Measurements from ENCODE around the gene RPTOR. TPM values are rescaled to one million over a fixed set of nuclear protein-coding genes. Genes with fewer than 3 reads are reported as not detected.

Gene RPTOR
- total RNA-seq, 1 experiment from 2014 or later = 46.2 TPM

DNA sequence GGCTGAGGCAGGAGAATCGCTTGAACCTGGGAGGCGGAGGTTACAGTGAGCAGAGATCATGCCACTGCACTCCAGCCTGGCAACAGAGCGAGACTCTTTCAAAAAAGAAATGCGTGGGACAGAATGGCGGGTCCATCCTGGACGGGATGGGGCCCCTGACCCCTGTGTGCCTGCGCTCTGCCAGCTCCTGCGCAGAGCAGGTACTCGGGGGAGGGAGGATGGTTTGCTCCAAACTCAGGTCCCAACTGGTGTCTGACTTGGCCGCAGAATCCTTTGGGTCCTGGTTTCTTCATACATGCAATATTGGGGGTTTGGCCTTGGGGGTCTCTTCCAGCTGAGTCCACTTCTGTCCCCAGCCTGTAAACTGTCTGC is 457.4 kb downstream of the RPTOR start:
- no peaks in the 10 kb centered on the region for H4K20me1 ChIP-seq (ENCODE audit: low read length)
- no peak overlapping the region for H3K9ac ChIP-seq (ENCODE audit: low read length)
- no TSS peak for BruUV-seq (replicated peaks)
- no peak for ATAC-seq
- DNase-seq = no peak
- no peak overlapping the region for H3K27ac ChIP-seq (ENCODE audit: low read length)
- H3K27me3 ChIP-seq (ENCODE audit: low read length) = peaks cover 6% of the 10 kb centered on the region; the same call in 1 of the 2 replicates
- intact Hi-C loops (cut with micrococcal nuclease) = no loop called here
- POLR2A ChIA-PET (ENCODE audit: unreplicated experiment) = no interaction called here
- no peak for TF ChIP-seq EZH2phosphoT487 (IDR thresholded peaks at IDR 0.05; ENCODE audit: borderline replicate concordance, low read length)
- no peak for TF ChIP-seq EZH2 (IDR thresholded peaks at IDR 0.05; ENCODE audit: low read length, unreplicated experiment)
- TF ChIP-seq, protein P1, sequence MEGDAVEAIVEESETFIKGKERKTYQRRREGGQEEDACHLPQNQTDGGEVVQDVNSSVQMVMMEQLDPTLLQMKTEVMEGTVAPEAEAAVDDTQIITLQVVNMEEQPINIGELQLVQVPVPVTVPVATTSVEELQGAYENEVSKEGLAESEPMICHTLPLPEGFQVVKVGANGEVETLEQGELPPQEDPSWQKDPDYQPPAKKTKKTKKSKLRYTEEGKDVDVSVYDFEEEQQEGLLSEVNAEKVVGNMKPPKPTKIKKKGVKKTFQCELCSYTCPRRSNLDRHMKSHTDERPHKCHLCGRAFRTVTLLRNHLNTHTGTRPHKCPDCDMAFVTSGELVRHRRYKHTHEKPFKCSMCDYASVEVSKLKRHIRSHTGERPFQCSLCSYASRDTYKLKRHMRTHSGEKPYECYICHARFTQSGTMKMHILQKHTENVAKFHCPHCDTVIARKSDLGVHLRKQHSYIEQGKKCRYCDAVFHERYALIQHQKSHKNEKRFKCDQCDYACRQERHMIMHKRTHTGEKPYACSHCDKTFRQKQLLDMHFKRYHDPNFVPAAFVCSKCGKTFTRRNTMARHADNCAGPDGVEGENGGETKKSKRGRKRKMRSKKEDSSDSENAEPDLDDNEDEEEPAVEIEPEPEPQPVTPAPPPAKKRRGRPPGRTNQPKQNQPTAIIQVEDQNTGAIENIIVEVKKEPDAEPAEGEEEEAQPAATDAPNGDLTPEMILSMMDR (conservative IDR thresholded peaks at IDR 0.05; ENCODE audit: low read depth, low read length) = no peak
- no peaks in the 10 kb centered on the region for H3K9me3 ChIP-seq (ENCODE audit: low read length)
- no peak overlapping the region for H2AFZ ChIP-seq (ENCODE audit: low read length)
- peaks cover 17% of the 10 kb centered on the region for H3K36me3 ChIP-seq (ENCODE audit: low read depth, low read length)
- H3K4me1 ChIP-seq (ENCODE audit: insufficient read depth, low read length) = peaks cover 20% of the 10 kb centered on the region
- no peaks in the 10 kb centered on the region for H3K79me2 ChIP-seq (ENCODE audit: low read length)
- CTCF ChIA-PET = no interaction called here
- H3K9me2 ChIP-seq (replicated peaks; ENCODE audit: low read length) = no peaks in the 10 kb centered on the region
- H3F3A ChIP-seq (ENCODE audit: low read length, unreplicated experiment) = no peaks in the 10 kb centered on the region
- no peak overlapping the region for H3K4me3 ChIP-seq (ENCODE audit: low read length)
- peak overlapping the region; percentile 30; the same call in 1 of the 2 replicates for H3K4me2 ChIP-seq (ENCODE audit: low read length)

GRCh38 chr17:81002409-81003361 is 458.0 kb downstream of the RPTOR start:
- POLR2A ChIA-PET (ENCODE audit: unreplicated experiment) = interaction anchor here (0.7 kb wide), 1 partner anchor 548 kb away, joined by 5 read pairs; no protein-coding TSS in a partner anchor
- H3K79me2 ChIP-seq (ENCODE audit: low read length) = no peaks in the 10 kb centered on the region
- peaks cover 17% of the 10 kb centered on the region for H3K36me3 ChIP-seq (ENCODE audit: low read depth, low read length)
- ATAC-seq (peak; percentile 32), DNase-seq (peak; percentile 65)
- TF ChIP-seq EZH2 (IDR thresholded peaks at IDR 0.05; ENCODE audit: low read length, unreplicated experiment) = no peak
- TF ChIP-seq EZH2phosphoT487 (IDR thresholded peaks at IDR 0.05; ENCODE audit: borderline replicate concordance, low read length) = no peak
- TF ChIP-seq, protein P1 (conservative IDR thresholded peaks at IDR 0.05; ENCODE audit: low read depth, low read length) = no peak
- no peaks in the 10 kb centered on the region for H3F3A ChIP-seq (ENCODE audit: low read length, unreplicated experiment)
- no peaks in the 10 kb centered on the region for H4K20me1 ChIP-seq (ENCODE audit: low read length)
- H3K9me2 ChIP-seq (replicated peaks; ENCODE audit: low read length) = no peaks in the 10 kb centered on the region
- TSS peak; percentile 14 for BruUV-seq (replicated peaks)
- no peaks in the 10 kb centered on the region for H3K9me3 ChIP-seq (ENCODE audit: low read length)
- H3K4me1 ChIP-seq (ENCODE audit: insufficient read depth, low read length) = peaks cover 14% of the 10 kb centered on the region
- CTCF ChIA-PET = no interaction called here
- no peak overlapping the region for H3K9ac ChIP-seq (ENCODE audit: low read length)
- H3K4me3 ChIP-seq (ENCODE audit: low read length) = no peak overlapping the region
- H2AFZ ChIP-seq (ENCODE audit: low read length) = no peak overlapping the region
- peaks cover 6% of the 10 kb centered on the region; the same call in 1 of the 2 replicates for H3K27me3 ChIP-seq (ENCODE audit: low read length)
- intact Hi-C loops (cut with micrococcal nuclease) = no loop called here
- H3K27ac ChIP-seq (ENCODE audit: low read length) = no peak overlapping the region
- H3K4me2 ChIP-seq (ENCODE audit: low read length) = peak overlapping the region; percentile 30; the same call in 1 of the 2 replicates
